Measurements from ENCODE around the gene NCOR1. TPM values are rescaled to one million over a fixed set of nuclear protein-coding genes. Genes with fewer than 3 reads are reported as not detected.
"Not testable (repeated sequence)": the region's sequence is repeated elsewhere in the genome, so short reads cannot be mapped to it uniquely, and the experiment has no call there.

Gene NCOR1
- total RNA-seq, 1 donor: 86.9 TPM

DNA sequence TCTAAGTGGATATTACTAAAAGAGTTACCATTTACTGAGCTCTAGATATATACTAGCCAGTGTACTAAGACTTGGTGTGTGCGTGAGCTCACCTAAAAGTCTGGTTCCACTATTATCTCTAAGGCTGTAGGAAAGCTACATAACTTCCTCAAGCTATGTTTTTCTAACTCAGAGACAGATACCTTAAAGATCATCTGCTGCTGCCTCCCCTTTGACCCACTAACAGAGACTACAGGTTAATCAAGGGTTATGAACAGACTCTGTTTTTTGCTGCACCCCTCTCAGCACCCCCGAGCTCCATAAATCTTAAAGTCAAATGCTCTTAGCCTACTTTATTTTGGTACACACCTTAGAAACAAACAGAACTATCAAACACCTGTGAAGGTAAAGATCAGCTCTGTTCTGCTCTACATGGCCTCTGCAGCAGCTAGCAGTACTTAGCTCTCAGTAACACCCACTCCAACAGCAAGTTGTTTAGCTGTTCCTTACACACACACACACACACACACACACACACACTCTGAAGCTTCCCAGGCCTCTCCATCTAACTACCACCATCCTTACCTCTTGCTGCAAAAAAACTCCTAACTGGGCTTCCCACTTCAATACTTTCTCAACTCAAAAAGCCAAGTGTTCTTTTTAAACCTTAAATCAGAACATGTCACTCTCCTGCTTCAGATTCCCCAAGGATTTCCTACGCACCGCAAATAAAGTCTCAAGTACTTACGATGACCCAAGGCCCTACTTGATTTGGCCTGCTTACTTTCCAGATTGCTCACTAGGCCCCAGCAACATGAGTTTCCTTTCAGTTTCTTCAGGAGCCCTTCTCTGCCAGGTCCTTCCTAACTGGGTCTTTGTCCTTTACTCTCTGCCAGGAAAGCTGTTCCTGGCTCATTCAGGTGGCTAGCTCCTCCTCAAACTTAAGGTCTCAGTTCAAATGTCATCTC is 12.5 kb downstream of the NCOR1 start:
- H3K79me2 ChIP-seq (ENCODE audit: insufficient read depth, low read length): peaks cover 95% of the 10 kb centered on the region
- not testable (repeated sequence) for H3K9me3 ChIP-seq (ENCODE audit: low read depth, low read length); H3K4me3 ChIP-seq (ENCODE audit: insufficient read depth, low read length); H3K36me3 ChIP-seq (ENCODE audit: insufficient read depth, low read length); DNase-seq (ENCODE audit: insufficient read length, low spot score, missing footprints); H3K27me3 ChIP-seq (ENCODE audit: insufficient read depth, low read length)
- peaks cover 12% of the 10 kb centered on the region for H4K20me1 ChIP-seq (ENCODE audit: insufficient read depth, low read length)
- peak overlapping the region; percentile 78 for H3K27ac ChIP-seq (ENCODE audit: low read depth, low read length)
- peak overlapping the region; percentile 71 for H3K4me2 ChIP-seq (ENCODE audit: insufficient read depth, low read length)
- H2AFZ ChIP-seq (ENCODE audit: low read length): peak overlapping the region; percentile 47
- peaks cover 12% of the 10 kb centered on the region for H3K4me1 ChIP-seq (ENCODE audit: insufficient read depth, low read length)

DNA sequence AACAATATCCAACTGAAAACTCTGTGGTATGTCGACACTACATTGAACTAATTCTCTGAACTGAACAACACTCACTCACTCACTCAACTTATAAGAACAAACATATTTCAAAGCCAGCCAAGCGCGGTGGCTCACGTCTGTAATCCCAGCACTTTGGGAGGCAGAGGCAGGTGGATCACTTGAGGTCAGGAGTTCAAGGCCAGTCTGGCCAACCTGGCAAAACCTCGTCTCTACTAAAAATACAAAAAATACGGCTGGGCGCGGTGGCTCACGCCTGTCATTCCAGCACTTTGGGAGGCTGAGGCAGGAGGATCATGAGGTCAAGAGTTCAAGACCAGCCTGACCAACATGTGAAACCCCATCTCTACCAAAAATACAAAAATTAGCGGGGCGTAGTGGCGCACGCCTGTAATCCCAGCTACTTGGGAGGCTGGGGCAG is 13.6 kb downstream of the NCOR1 start:
- not testable (repeated sequence) for H3K9me3 ChIP-seq (ENCODE audit: low read depth, low read length); H3K4me3 ChIP-seq (ENCODE audit: insufficient read depth, low read length); DNase-seq (ENCODE audit: insufficient read length, low spot score, missing footprints); H3K4me2 ChIP-seq (ENCODE audit: insufficient read depth, low read length); H2AFZ ChIP-seq (ENCODE audit: low read length); H3K27me3 ChIP-seq (ENCODE audit: insufficient read depth, low read length); H3K27ac ChIP-seq (ENCODE audit: low read depth, low read length); H3K36me3 ChIP-seq (ENCODE audit: insufficient read depth, low read length); H3K4me1 ChIP-seq (ENCODE audit: insufficient read depth, low read length)
- Histone ChIP-seq H3K79me2 (ENCODE audit: insufficient read depth, low read length) (peaks cover 95% of the 10 kb centered on the region), H4K20me1 (ENCODE audit: insufficient read depth, low read length) (peaks cover 12% of the 10 kb centered on the region)

DNA sequence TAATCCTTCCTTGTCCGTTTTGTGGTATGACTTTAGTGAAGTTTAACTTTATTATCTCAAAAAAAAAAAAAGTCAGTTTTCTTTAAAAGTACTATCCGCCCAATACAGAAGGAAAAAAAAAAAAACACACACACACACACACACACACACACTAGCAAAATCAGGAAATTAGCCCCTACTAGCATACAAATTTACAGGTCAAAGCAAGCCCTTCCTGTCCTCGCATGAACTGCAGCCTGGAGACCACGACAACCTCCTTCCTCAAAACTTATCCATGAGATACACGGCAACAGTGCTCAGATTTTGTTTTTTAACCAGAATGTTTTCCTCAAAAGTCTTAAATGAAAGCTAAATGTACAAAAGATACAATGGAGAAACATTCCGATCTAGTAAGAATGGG is 16.2 kb downstream of the NCOR1 start:
- Histone ChIP-seq H3K36me3 (ENCODE audit: insufficient read depth, low read length) (peaks cover 9% of the 10 kb centered on the region), H4K20me1 (ENCODE audit: insufficient read depth, low read length) (peaks cover 12% of the 10 kb centered on the region), H3K4me2 (ENCODE audit: insufficient read depth, low read length) (peak overlapping the region; percentile 44), H3K4me3 (ENCODE audit: insufficient read depth, low read length) (no peak overlapping the region), H3K79me2 (ENCODE audit: insufficient read depth, low read length) (peaks cover 89% of the 10 kb centered on the region), H3K27ac (ENCODE audit: low read depth, low read length) (no peak overlapping the region), H3K4me1 (ENCODE audit: insufficient read depth, low read length) (peaks cover 7% of the 10 kb centered on the region), H3K9me3 (ENCODE audit: low read depth, low read length) (no peaks in the 10 kb centered on the region), H3K27me3 (ENCODE audit: insufficient read depth, low read length) (no peaks in the 10 kb centered on the region), H2AFZ (ENCODE audit: low read length) (no peak overlapping the region)
- no peak for DNase-seq (ENCODE audit: insufficient read length, low spot score, missing footprints)
- TF ChIP-seq, protein P1, sequence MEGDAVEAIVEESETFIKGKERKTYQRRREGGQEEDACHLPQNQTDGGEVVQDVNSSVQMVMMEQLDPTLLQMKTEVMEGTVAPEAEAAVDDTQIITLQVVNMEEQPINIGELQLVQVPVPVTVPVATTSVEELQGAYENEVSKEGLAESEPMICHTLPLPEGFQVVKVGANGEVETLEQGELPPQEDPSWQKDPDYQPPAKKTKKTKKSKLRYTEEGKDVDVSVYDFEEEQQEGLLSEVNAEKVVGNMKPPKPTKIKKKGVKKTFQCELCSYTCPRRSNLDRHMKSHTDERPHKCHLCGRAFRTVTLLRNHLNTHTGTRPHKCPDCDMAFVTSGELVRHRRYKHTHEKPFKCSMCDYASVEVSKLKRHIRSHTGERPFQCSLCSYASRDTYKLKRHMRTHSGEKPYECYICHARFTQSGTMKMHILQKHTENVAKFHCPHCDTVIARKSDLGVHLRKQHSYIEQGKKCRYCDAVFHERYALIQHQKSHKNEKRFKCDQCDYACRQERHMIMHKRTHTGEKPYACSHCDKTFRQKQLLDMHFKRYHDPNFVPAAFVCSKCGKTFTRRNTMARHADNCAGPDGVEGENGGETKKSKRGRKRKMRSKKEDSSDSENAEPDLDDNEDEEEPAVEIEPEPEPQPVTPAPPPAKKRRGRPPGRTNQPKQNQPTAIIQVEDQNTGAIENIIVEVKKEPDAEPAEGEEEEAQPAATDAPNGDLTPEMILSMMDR (IDR thresholded peaks at IDR 0.05; ENCODE audit: extremely low read depth, low read depth, low read length): no peak

DNA sequence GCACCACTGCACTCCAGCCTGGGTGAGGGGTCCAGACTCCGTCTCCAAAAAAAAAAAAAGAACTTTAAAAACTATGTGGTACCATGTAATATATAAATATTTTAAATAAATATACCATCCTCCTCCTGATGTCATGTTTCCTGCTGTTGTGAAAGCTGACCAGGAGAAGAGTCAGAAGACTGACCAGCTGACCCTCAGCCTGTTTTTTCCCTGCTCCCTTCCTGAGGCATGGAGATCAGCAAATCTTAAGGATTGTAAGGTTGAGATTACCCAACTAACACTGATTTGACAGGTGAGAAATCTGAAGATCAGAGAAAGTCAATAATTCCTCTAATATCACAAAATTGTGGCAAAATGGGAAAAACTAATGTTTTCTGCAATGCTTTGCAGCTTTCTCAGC is 18.1 kb downstream of the NCOR1 start:
- Histone ChIP-seq H3K36me3 (ENCODE audit: insufficient read depth, low read length) (peaks cover 23% of the 10 kb centered on the region), H3K4me2 (ENCODE audit: insufficient read depth, low read length) (no peak overlapping the region), H3K27me3 (ENCODE audit: insufficient read depth, low read length) (no peaks in the 10 kb centered on the region), H3K79me2 (ENCODE audit: insufficient read depth, low read length) (peaks cover 87% of the 10 kb centered on the region), H3K9me3 (ENCODE audit: low read depth, low read length) (no peaks in the 10 kb centered on the region), H2AFZ (ENCODE audit: low read length) (no peak overlapping the region), H3K4me3 (ENCODE audit: insufficient read depth, low read length) (no peak overlapping the region), H4K20me1 (ENCODE audit: insufficient read depth, low read length) (peaks cover 7% of the 10 kb centered on the region), H3K4me1 (ENCODE audit: insufficient read depth, low read length) (no peaks in the 10 kb centered on the region), H3K27ac (ENCODE audit: low read depth, low read length) (no peak overlapping the region)
- no peak for DNase-seq (ENCODE audit: insufficient read length, low spot score, missing footprints)
- TF ChIP-seq, protein P1 (IDR thresholded peaks at IDR 0.05; ENCODE audit: extremely low read depth, low read depth, low read length): no peak

DNA sequence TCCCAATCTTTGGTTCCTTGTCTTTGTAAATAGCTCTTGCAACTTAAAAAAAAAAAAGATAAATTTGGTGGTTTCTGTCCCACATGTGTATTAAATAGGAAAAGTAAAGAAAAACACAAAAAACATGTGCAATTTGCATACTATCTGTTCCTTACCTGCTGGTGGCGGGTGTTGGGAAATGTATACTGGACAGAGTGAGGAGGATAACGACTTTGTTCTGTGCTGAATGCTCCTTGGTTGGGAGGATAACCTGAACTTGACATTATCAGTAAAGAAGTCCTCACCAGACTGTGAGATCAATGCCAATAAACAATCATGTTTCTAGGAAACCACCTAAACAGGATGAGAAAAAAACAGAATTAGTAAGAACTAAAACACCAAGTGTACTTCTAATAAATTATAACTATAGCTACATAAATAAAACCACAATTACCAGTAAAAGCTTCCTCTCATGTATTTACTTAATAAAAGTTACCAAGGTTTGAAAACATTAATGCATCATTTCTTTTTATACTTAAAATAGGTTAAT is 21.0 kb downstream of the NCOR1 start:
- H3K9me3 ChIP-seq (ENCODE audit: low read depth, low read length); H3K27me3 ChIP-seq (ENCODE audit: insufficient read depth, low read length); H3K4me2 ChIP-seq (ENCODE audit: insufficient read depth, low read length); H3K27ac ChIP-seq (ENCODE audit: low read depth, low read length); H3K4me3 ChIP-seq (ENCODE audit: insufficient read depth, low read length); H2AFZ ChIP-seq (ENCODE audit: low read length); H3K4me1 ChIP-seq (ENCODE audit: insufficient read depth, low read length); DNase-seq (ENCODE audit: insufficient read length, low spot score, missing footprints): not testable (repeated sequence)
- Histone ChIP-seq H3K36me3 (ENCODE audit: insufficient read depth, low read length) (peaks cover 33% of the 10 kb centered on the region), H3K79me2 (ENCODE audit: insufficient read depth, low read length) (peaks cover 87% of the 10 kb centered on the region), H4K20me1 (ENCODE audit: insufficient read depth, low read length) (peaks cover 13% of the 10 kb centered on the region)
